Fibroblast of skin of left biceps (primary cell): ENCODE results near the gene AFP.
"Not testable (repeated sequence)": the region's sequence is repeated elsewhere in the genome, so short reads cannot be mapped to it uniquely, and the experiment has no call there.

Experiments used
- DNase-seq, 2 experiments: peaks; one replicate each; pipeline ENCODE4 v3.0.0-alpha.2; 2013; ENCODE audit warnings: low read depth in 2 of 2

AFP gene

GRCh38 chr4:73435984-73436383 is at the start of gene AFP:
Gene AFP (plus strand): TSS chr4:73436221. CDS start chr4:73436263, 42 bp downstream.
- no peak for DNase-seq

- DNase-seq: no peak
Observed at GRCh38 chr4:73387552-73387951, 48.5 kb upstream of the AFP start.

DNA sequence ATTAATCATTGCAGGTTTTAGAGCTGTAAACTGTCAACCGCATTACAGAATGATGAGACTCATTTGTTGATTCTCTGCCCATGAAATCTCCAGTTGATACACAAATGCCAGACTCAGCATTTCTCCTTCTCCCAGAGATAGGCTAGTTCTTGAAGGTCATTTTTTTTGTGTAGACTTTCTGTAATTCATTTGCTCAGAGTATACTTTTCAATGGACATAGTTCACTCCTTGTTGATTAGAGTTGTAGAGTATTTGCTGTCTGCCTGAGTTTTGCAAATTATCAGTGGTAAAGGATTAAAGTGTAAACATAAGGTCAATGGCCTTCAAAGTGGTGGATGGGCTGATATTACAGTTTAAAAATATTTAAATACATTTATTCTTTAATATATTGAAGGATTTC is 47.1 kb upstream of the AFP start:
- no peak for DNase-seq

GRCh38 chr4:73389663-73390062 is 46.4 kb upstream of the AFP start:
- DNase-seq: not testable (repeated sequence)

DNA sequence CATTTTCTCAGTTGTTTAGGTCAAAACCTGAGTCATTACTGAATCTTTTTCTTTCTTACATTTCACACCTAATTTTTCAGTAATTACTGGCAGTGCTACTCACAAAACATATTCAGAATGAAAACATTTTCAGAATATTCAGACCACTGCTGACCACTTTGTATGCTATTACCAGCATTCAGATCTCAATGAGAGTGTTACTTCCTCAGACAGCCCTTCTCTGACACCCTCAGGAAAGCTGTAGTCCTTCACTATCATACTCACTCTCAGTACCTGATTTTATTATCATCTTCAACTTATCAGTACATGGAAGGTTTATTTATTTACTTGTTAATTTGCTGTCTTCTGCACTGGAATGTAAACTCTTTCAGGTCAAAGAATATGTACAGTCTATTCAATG is 44.2 kb upstream of the AFP start:
- no peak for DNase-seq

GRCh38 chr4:73392936-73393335 is 43.1 kb upstream of the AFP start:
- no peak for DNase-seq

DNA sequence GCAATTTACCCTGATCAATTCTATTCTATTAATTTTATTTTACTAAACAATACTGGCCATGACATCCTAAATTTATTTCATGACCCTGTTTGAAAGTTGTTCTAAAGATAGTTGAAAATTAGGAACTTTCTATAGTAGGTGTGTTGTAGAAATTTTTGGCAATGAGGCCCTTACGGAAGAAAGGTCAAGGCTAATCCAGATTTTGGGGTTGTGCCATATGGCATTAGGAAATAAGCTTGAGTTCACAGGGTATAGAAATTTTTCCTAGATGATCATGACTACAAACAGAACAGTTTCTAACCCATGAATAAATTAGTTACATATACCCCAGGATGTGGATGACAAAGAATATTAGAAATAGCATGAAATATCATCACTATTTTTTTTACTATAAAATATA is 39.7 kb upstream of the AFP start:
- no peak for DNase-seq

- no peak for DNase-seq
Observed at GRCh38 chr4:73396993-73397972, 38.7 kb upstream of the AFP start.

DNA sequence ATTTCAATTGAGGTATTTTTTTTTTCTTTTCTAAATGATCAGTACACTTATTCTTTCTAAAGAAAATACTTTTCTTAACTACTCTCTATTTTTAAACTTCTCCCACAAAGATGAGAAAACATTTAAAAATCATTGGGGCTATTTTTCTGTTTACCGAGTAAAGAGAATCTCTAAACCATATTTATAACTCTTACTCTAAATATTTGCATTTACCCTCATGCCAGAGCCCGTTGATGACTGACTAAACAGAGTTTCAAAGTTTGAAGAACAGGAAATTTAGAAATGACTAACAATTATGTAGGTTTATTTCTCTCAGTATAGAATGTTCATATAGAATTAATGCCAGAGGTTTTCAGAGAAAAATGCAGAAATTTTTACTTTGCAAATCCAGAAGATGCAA is 34.6 kb upstream of the AFP start:
- no peak for DNase-seq

DNA sequence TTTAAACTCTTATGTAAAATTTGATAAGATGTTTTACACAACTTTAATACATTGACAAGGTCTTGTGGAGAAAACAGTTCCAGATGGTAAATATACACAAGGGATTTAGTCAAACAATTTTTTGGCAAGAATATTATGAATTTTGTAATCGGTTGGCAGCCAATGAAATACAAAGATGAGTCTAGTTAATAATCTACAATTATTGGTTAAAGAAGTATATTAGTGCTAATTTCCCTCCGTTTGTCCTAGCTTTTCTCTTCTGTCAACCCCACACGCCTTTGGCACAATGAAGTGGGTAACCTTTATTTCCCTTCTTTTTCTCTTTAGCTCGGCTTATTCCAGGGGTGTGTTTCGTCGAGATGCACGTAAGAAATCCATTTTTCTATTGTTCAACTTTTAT is 32.0 kb upstream of the AFP start, which contains the start of gene ALB:
TSS of gene ALB (plus strand) at position 246 of the 400 bp plus-strand sequence. CDS start at position 287, 41 bp downstream.
- DNase-seq: no peak

DNA sequence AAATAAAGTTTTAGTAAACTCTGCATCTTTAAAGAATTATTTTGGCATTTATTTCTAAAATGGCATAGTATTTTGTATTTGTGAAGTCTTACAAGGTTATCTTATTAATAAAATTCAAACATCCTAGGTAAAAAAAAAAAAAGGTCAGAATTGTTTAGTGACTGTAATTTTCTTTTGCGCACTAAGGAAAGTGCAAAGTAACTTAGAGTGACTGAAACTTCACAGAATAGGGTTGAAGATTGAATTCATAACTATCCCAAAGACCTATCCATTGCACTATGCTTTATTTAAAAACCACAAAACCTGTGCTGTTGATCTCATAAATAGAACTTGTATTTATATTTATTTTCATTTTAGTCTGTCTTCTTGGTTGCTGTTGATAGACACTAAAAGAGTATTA is 31.6 kb upstream of the AFP start:
- no peak for DNase-seq

- no peak for DNase-seq
Observed at GRCh38 chr4:73405138-73405537, 30.9 kb upstream of the AFP start.

- DNase-seq: no peak
Observed at GRCh38 chr4:73406548-73406875, 29.5 kb upstream of the AFP start.

DNA sequence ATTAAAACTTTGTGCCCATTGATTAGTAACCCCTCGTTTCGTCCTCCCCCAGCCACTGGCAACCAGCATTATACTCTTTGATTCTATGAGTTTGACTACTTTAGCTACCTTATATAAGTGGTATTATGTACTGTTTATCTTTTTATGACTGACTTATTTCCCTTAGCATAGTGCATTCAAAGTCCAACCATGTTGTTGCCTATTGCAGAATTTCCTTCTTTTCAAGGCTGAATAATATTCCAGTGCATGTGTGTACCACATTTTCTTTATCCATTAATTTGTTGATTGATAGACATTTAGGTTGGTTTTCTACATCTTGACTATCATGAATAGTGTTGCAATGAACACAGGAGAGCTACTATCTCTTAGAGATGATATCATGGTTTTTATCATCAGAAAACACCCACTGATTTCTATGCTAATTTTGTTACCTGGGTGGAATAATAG is 28.8 kb upstream of the AFP start:
- no peak for DNase-seq

DNA sequence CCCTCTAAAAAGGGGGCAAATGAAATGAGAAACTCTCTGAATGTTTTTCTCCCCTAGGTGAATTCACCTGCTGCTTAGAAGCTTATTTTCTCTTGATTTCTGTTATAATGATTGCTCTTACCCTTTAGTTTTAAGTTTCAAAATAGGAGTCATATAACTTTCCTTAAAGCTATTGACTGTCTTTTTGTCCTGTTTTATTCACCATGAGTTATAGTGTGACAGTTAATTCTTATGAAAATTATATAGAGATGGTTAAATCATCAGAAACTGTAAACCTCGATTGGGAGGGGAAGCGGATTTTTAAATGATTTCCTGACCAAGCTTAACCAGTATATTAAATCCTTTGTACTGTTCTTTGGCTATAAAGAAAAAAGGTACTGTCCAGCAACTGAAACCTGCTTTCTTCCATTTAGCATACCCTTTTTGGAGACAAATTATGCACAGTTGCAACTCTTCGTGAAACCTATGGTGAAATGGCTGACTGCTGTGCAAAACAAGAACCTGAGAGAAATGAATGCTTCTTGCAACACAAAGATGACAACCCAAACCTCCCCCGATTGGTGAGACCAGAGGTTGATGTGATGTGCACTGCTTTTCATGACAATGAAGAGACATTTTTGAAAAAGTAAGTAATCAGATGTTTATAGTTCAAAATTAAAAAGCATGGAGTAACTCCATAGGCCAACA is 27.7 kb upstream of the AFP start:
- no peak for DNase-seq

- no peak for DNase-seq
Observed at GRCh38 chr4:73409012-73409862, 26.8 kb upstream of the AFP start.

DNA sequence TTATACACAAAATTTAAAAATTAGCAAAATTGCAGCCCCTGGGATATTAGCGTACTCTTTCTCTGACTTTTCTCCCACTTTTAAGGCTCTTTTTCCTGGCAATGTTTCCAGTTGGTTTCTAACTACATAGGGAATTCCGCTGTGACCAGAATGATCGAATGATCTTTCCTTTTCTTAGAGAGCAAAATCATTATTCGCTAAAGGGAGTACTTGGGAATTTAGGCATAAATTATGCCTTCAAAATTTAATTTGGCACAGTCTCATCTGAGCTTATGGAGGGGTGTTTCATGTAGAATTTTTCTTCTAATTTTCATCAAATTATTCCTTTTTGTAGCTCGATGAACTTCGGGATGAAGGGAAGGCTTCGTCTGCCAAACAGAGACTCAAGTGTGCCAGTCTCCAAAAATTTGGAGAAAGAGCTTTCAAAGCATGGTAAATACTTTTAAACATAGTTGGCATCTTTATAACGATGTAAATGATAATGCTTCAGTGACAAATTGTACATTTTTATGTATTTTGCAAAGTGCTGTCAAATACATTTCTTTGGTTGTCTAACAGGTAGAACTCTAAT is 26.0 kb upstream of the AFP start:
- DNase-seq: no peak

GRCh38 chr4:73410916-73411730 is 24.9 kb upstream of the AFP start:
- DNase-seq: no peak

DNA sequence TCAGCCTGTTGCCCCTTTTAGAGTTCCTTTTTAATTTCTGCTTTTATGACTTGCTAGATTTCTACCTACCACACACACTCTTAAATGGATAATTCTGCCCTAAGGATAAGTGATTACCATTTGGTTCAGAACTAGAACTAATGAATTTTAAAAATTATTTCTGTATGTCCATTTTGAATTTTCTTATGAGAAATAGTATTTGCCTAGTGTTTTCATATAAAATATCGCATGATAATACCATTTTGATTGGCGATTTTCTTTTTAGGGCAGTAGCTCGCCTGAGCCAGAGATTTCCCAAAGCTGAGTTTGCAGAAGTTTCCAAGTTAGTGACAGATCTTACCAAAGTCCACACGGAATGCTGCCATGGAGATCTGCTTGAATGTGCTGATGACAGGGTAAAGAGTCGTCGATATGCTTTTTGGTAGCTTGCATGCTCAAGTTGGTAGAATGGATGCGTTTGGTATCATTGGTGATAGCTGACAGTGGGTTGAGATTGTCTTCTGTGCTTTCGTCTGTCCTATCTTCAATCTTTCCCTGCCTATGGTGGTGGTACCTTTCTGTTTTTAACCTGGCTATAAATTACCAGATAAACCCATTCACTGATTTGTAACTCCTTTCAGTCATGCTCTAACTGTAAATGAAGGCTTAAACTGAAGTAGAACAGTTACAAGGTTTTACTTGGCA is 24.1 kb upstream of the AFP start:
- DNase-seq: no peak

DNA sequence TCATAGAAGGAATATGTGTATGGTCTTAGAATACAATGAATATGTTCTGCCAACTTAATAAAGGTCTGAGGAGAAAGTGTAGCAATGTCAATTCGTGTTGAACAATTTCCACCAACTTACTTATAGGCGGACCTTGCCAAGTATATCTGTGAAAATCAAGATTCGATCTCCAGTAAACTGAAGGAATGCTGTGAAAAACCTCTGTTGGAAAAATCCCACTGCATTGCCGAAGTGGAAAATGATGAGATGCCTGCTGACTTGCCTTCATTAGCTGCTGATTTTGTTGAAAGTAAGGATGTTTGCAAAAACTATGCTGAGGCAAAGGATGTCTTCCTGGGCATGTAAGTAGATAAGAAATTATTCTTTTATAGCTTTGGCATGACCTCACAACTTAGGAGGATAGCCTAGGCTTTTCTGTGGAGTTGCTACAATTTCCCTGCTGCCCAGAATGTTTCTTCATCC is 22.7 kb upstream of the AFP start:
- DNase-seq: no peak
